Spinal cord (tissue), 10 donors: ENCODE data around the gene OTUD1. TPM values are rescaled to one million over a fixed set of nuclear protein-coding genes. Genes with fewer than 3 reads are reported as not detected.
A peak's percentile ranks its signal among the peaks of the same experiment; 100 is the strongest.

Experiments
- DNase-seq, 6 donors: peaks; one replicate each; pipeline versions ENCODE4 v3.0.0 to v3.0.0-alpha.2; 2013 to 2015; ENCODE audit warnings: low spot score in 6 of 6, low read depth in 4 of 6
- H3K27ac ChIP-seq: one replicate; pipeline ENCODE4 v1.5.1; 2013; ENCODE audit warnings: low read depth, low read length, control low read depth
- H3K27me3 ChIP-seq: one replicate; pipeline ENCODE4 v1.6.1; 2013; ENCODE audit warnings: low read length; ENCODE audit not compliant: control insufficient read depth, insufficient read depth
- H3K36me3 ChIP-seq: one replicate; pipeline ENCODE4 v1.6.1; 2013; ENCODE audit warnings: low read length; ENCODE audit not compliant: control insufficient read depth, insufficient read depth
- H3K4me1 ChIP-seq: one replicate; pipeline ENCODE4 v1.6.1; 2013; ENCODE audit warnings: low read length; ENCODE audit not compliant: control insufficient read depth, insufficient read depth
- H3K4me3 ChIP-seq: one replicate; pipeline ENCODE4 v1.5.1; 2013; ENCODE audit warnings: low read depth, low read length, control low read depth
- H3K9me3 ChIP-seq: one replicate; pipeline ENCODE4 v1.6.1; 2013; ENCODE audit warnings: low read length; ENCODE audit not compliant: control insufficient read depth, insufficient read depth
- WGBS: methylation state at CpG from one replicate; pipeline ENCODE4 v1.1.5; 2013; ENCODE audit warnings: missing lambda C conversion rate; ENCODE audit not compliant: insufficient coverage; 5-methylcytosine and 5-hydroxymethylcytosine counted together
- polyA plus RNA-seq, 2 donors: library from polyadenylated mRNA; unstranded; fragments of 120-200 nt; gene quantifications; one replicate each; pipeline ENCODE4 v1.2.1, GENCODE V29; 2013; ENCODE audit not compliant: insufficient read length in 2 of 2
- small RNA-seq: library from RNA; depleted of rRNA; stranded (forward); fragments of <200 nt; gene quantifications from one replicate; pipeline ENCODE3, GENCODE V24; 2014; ENCODE audit warnings: low replicate concordance
- total RNA-seq, 2 donors: library from RNA; depleted of rRNA in 1 of 2; stranded (reverse); fragments of 120-200 nt in 1 of 2; fragments of >200 nt in 1 of 2; gene quantifications; one replicate each; pipeline versions ENCODE4 v1.2.3 to v1.2.4, GENCODE V29; 2013 to 2014
- donor health status: healthy.

OTUD1 gene
- total and polyA plus RNA-seq, 4 donors, result 7.5 to 14.3 (median 11.1) TPM

- Histone ChIP-seq H3K4me3 (no peak overlapping the region), H3K36me3 (no peaks in the 10 kb centered on the region), H3K9me3 (no peaks in the 10 kb centered on the region), H3K4me1 (no peaks in the 10 kb centered on the region), H3K27ac (no peak overlapping the region), H3K27me3 (no peaks in the 10 kb centered on the region)
- WGBS, result no CpG with 5 or more reads among the region's 5 CpGs
- DNase-seq, result no peak
Observed at GRCh38 chr10:23478570-23478969, 39.7 kb downstream of the OTUD1 start.

GRCh38 chr10:23479798-23480473 is 41.1 kb downstream of the OTUD1 start:
- no peaks in the 10 kb centered on the region for H3K9me3 ChIP-seq
- no peaks in the 10 kb centered on the region for H3K4me1 ChIP-seq
- H3K36me3 ChIP-seq, result no peaks in the 10 kb centered on the region
- peak in 1 of 6 donors; percentile 18 for DNase-seq
- H3K27me3 ChIP-seq, result no peaks in the 10 kb centered on the region
- no peak overlapping the region for H3K4me3 ChIP-seq
- WGBS, result no CpG with 5 or more reads among the region's 3 CpGs
- no peak overlapping the region for H3K27ac ChIP-seq

GRCh38 chr10:23481363-23481961 is 42.6 kb downstream of the OTUD1 start:
- no peak for DNase-seq
- H3K9me3 ChIP-seq, result no peaks in the 10 kb centered on the region
- H3K27ac ChIP-seq, result no peak overlapping the region
- H3K27me3 ChIP-seq, result no peaks in the 10 kb centered on the region
- no peaks in the 10 kb centered on the region for H3K36me3 ChIP-seq
- H3K4me1 ChIP-seq, result no peaks in the 10 kb centered on the region
- no peak overlapping the region for H3K4me3 ChIP-seq
- 44% methylated on average over 1 of the region's 3 CpGs for WGBS

GRCh38 chr10:23490115-23490514 is 51.2 kb downstream of the OTUD1 start:
- WGBS, result 100% methylated on average over 2 of the region's 3 CpGs
- Histone ChIP-seq H3K36me3 (no peaks in the 10 kb centered on the region), H3K27ac (no peak overlapping the region)

More at GRCh38 chr10:23490115-23490514, 51.2 kb downstream of the OTUD1 start:
- Histone ChIP-seq H3K4me3 (no peak overlapping the region), H3K9me3 (no peaks in the 10 kb centered on the region), H3K27me3 (no peaks in the 10 kb centered on the region), H3K4me1 (no peaks in the 10 kb centered on the region)
- DNase-seq, result no peak

Small RNAs within 50 kb of the gene (small RNA-seq; reads per million reads assigned to genes)
- gene MIR1254-2, result not detected

Other genes with a start within 250 kb of the OTUD1 start
- under 1 TPM in 1 of 2 donors, not detected in 1; 0.22 TPM for gene PTF1A, start 246.8 kb upstream of the OTUD1 start, total RNA-seq
- under 1 TPM; 0.74 to 0.83 TPM for gene PTF1A, start 246.8 kb upstream of the OTUD1 start, polyA plus RNA-seq
- gene C10orf67, start 94.3 kb upstream of the OTUD1 start, total RNA-seq, result 1 to 10 TPM in 1 of 2 donors, under 1 TPM in 1; 0.69 to 1.0 TPM
- 1 to 10 TPM in 1 of 2 donors, under 1 TPM in 1; 0.56 to 1.5 TPM for gene C10orf67, start 94.3 kb upstream of the OTUD1 start, polyA plus RNA-seq